ENCODE data around the gene RBKS.

The RBKS gene

DNA sequence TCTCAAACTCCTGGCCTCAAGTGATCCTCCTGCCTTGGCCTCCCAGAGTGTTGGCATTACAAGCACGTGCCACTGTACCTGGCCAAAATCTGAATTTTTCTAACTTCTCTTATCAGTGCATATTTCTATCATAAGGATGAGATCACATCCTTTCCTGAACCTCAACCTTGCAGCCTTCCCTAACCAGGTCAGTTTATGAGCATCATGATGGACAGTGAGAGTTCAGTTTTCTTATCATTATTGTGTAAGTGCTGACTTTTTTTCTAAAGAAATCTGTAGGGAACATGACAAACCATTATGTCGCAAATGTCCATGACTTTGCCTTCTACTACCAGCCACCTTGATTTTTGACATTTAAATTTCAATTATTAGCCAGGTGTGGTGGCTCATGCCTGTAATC is 87.1 kb downstream of the RBKS start:
- Histone ChIP-seq H3K9ac (ENCODE audit: low read length) (no peak overlapping the region), H3K36me3 (ENCODE audit: control insufficient read depth, insufficient read depth, low read length) (no peaks in the 10 kb centered on the region), H3K4me1 (ENCODE audit: control insufficient read depth, insufficient read depth, low read length) (peaks cover 12% of the 10 kb centered on the region), H3K9me3 (ENCODE audit: control insufficient read depth, low read length) (no peaks in the 10 kb centered on the region), H3K4me3 (ENCODE audit: low read length) (no peak overlapping the region), H3K27me3 (ENCODE audit: control insufficient read depth, insufficient read depth, low read length) (no peaks in the 10 kb centered on the region)

DNA sequence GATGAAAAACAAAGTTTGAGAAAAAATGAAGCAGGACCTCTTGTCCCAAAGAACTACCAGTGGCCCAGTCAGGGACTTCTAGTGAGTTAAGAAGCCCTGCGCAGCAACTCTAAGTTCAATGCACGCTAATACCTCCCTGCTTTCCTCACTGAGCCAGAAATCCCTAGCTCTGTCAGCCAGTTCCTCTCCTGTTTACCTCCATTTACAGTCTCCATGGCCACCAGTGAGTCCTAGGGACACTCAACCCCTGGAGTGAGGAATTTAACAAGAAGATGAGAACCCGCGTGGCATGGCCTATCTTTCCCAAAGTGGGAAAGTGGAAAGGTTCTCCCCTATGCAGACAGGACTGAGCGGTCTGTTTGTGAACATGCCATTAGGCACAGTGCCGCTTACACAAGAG is 87.6 kb downstream of the RBKS start:
- H3K36me3 ChIP-seq (ENCODE audit: control insufficient read depth, insufficient read depth, low read length) = no peaks in the 10 kb centered on the region
- no peak overlapping the region for H3K4me3 ChIP-seq (ENCODE audit: low read length)
- peaks cover 8% of the 10 kb centered on the region for H3K4me1 ChIP-seq (ENCODE audit: control insufficient read depth, insufficient read depth, low read length)
- H3K9me3 ChIP-seq (ENCODE audit: control insufficient read depth, low read length) = no peaks in the 10 kb centered on the region
- H3K27me3 ChIP-seq (ENCODE audit: control insufficient read depth, insufficient read depth, low read length) = no peaks in the 10 kb centered on the region
- no peak overlapping the region for H3K9ac ChIP-seq (ENCODE audit: low read length)

GRCh38 chr2:27800856-27801255 is 89.3 kb downstream of the RBKS start:
- Histone ChIP-seq H3K9ac (ENCODE audit: low read length) (no peak overlapping the region), H3K4me3 (ENCODE audit: low read length) (no peak overlapping the region), H3K4me1 (ENCODE audit: control insufficient read depth, insufficient read depth, low read length) (peaks cover under 1% of the 10 kb centered on the region), H3K27me3 (ENCODE audit: control insufficient read depth, insufficient read depth, low read length) (no peaks in the 10 kb centered on the region), H3K9me3 (ENCODE audit: control insufficient read depth, low read length) (no peaks in the 10 kb centered on the region), H3K36me3 (ENCODE audit: control insufficient read depth, insufficient read depth, low read length) (no peaks in the 10 kb centered on the region)

- Histone ChIP-seq H3K9me3 (ENCODE audit: control insufficient read depth, low read length) (no peaks in the 10 kb centered on the region), H3K9ac (ENCODE audit: low read length) (no peak overlapping the region), H3K4me1 (ENCODE audit: control insufficient read depth, insufficient read depth, low read length) (peaks cover 9% of the 10 kb centered on the region), H3K36me3 (ENCODE audit: control insufficient read depth, insufficient read depth, low read length) (no peaks in the 10 kb centered on the region), H3K27me3 (ENCODE audit: control insufficient read depth, insufficient read depth, low read length) (no peaks in the 10 kb centered on the region), H3K4me3 (ENCODE audit: low read length) (no peak overlapping the region)
Observed at GRCh38 chr2:27799646-27800010, 90.6 kb downstream of the RBKS start.

GRCh38 chr2:27798948-27799645 is 91.1 kb downstream of the RBKS start:
- H3K9ac ChIP-seq (ENCODE audit: low read length) = no peak overlapping the region
- no peaks in the 10 kb centered on the region for H3K36me3 ChIP-seq (ENCODE audit: control insufficient read depth, insufficient read depth, low read length)
- no peak overlapping the region for H3K4me3 ChIP-seq (ENCODE audit: low read length)
- H3K9me3 ChIP-seq (ENCODE audit: control insufficient read depth, low read length) = no peaks in the 10 kb centered on the region
- H3K4me1 ChIP-seq (ENCODE audit: control insufficient read depth, insufficient read depth, low read length) = peaks cover 9% of the 10 kb centered on the region
- H3K27me3 ChIP-seq (ENCODE audit: control insufficient read depth, insufficient read depth, low read length) = no peaks in the 10 kb centered on the region

- Histone ChIP-seq H3K9me3 (ENCODE audit: control insufficient read depth, low read length) (no peaks in the 10 kb centered on the region), H3K4me3 (ENCODE audit: low read length) (no peak overlapping the region), H3K4me1 (ENCODE audit: control insufficient read depth, insufficient read depth, low read length) (peaks cover 9% of the 10 kb centered on the region), H3K27me3 (ENCODE audit: control insufficient read depth, insufficient read depth, low read length) (no peaks in the 10 kb centered on the region), H3K9ac (ENCODE audit: low read length) (no peak overlapping the region), H3K36me3 (ENCODE audit: control insufficient read depth, insufficient read depth, low read length) (no peaks in the 10 kb centered on the region)
Observed at GRCh38 chr2:27798486-27798885, 91.7 kb downstream of the RBKS start.

DNA sequence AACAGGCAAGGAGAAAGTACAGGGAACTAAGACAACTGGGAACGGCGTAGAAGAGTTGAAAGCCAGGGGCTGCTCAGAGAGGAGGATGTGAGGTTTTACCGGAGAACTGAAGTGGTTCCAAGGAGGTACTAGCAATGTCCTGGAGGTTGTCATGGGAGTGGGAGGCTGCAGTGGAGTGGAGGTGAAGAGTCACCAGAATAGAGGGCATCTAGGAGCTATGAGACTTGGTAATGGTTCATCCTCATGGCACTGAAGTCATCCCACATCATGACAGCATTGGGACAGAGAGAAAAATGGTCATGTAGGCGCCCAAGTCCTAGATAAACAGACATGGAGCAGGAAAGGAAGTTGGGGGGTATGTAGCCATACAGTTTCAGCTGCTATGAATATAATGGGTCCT is 92.3 kb downstream of the RBKS start:
- no peak overlapping the region for H3K9ac ChIP-seq (ENCODE audit: low read length)
- peaks cover 15% of the 10 kb centered on the region for H3K4me1 ChIP-seq (ENCODE audit: control insufficient read depth, insufficient read depth, low read length)
- H3K36me3 ChIP-seq (ENCODE audit: control insufficient read depth, insufficient read depth, low read length) = no peaks in the 10 kb centered on the region
- H3K4me3 ChIP-seq (ENCODE audit: low read length) = no peak overlapping the region
- no peaks in the 10 kb centered on the region for H3K27me3 ChIP-seq (ENCODE audit: control insufficient read depth, insufficient read depth, low read length)
- no peaks in the 10 kb centered on the region for H3K9me3 ChIP-seq (ENCODE audit: control insufficient read depth, low read length)

GRCh38 chr2:27796791-27797765 is 93.1 kb downstream of the RBKS start:
- no peak overlapping the region for H3K4me3 ChIP-seq (ENCODE audit: low read length)

GRCh38 chr2:27795868-27796277 is 94.3 kb downstream of the RBKS start:
- Histone ChIP-seq H3K9ac (ENCODE audit: low read length) (no peak overlapping the region), H3K36me3 (ENCODE audit: control insufficient read depth, insufficient read depth, low read length) (no peaks in the 10 kb centered on the region), H3K27me3 (ENCODE audit: control insufficient read depth, insufficient read depth, low read length) (no peaks in the 10 kb centered on the region), H3K4me3 (ENCODE audit: low read length) (no peak overlapping the region), H3K9me3 (ENCODE audit: control insufficient read depth, low read length) (no peaks in the 10 kb centered on the region), H3K4me1 (ENCODE audit: control insufficient read depth, insufficient read depth, low read length) (peaks cover 20% of the 10 kb centered on the region)

More at GRCh38 chr2:27796791-27797765, 93.1 kb downstream of the RBKS start:
- H3K36me3 ChIP-seq (ENCODE audit: control insufficient read depth, insufficient read depth, low read length) = no peaks in the 10 kb centered on the region
- H3K27me3 ChIP-seq (ENCODE audit: control insufficient read depth, insufficient read depth, low read length) = no peaks in the 10 kb centered on the region
- no peak overlapping the region for H3K9ac ChIP-seq (ENCODE audit: low read length)
- H3K9me3 ChIP-seq (ENCODE audit: control insufficient read depth, low read length) = no peaks in the 10 kb centered on the region
- peaks cover 20% of the 10 kb centered on the region for H3K4me1 ChIP-seq (ENCODE audit: control insufficient read depth, insufficient read depth, low read length)

DNA sequence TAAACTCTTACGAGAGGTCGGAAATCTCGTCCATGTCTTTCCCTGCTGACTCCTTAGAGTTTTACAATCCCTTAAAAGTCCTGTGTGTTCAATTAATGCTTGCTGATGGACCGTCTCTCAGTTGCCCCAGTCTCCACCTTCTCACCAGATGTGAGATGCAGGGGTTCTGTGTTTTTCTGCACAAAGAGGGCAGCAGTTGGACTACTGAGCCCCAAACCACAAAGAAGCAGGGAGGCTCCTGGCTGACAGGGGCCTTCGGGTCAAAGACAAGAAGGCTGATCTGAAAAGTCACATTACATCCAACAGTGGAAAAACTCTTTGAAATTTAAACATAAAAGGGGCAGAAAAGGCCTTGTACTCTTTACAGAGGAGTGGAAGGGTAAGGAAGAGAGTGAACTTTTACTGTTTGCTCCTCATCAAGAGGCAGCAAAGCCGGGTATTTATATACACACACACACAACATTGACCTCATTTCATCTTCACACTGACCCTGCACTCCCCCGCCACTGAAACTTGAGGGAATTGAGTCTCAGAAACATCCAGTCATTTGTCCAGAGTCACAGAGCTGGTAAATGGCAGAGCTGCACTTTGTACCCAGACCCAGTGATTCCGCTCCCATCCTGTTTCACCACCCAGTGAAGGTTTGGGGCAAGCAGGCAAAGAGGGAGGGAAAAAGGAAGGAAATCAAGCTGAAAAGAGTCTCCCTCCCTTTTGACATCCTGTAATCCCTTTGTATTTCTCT is 94.9 kb downstream of the RBKS start:
- Histone ChIP-seq H3K27me3 (ENCODE audit: control insufficient read depth, insufficient read depth, low read length) (no peaks in the 10 kb centered on the region), H3K36me3 (ENCODE audit: control insufficient read depth, insufficient read depth, low read length) (no peaks in the 10 kb centered on the region), H3K9me3 (ENCODE audit: control insufficient read depth, low read length) (no peaks in the 10 kb centered on the region), H3K4me3 (ENCODE audit: low read length) (no peak overlapping the region), H3K4me1 (ENCODE audit: control insufficient read depth, insufficient read depth, low read length) (peaks cover 20% of the 10 kb centered on the region), H3K9ac (ENCODE audit: low read length) (no peak overlapping the region)

DNA sequence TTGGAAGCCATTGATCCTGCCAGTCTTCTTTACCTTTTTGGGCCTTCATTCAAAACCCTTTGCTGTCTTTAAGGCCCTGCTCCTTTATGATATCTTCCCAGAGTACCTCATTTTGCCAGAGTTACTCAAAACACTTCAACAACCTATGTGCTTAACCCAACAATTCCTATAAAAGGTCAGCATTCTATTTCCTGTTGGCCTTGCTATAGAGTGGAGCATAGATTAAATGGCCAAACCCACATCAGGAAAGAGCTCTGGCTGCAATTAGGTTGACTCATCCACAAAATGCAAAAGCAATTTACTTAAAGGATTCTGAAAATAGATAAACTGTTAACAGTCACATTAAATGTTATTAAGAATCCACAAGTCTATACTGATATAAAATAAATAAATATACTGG is 97.4 kb downstream of the RBKS start:
- H3K4me1 ChIP-seq (ENCODE audit: control insufficient read depth, insufficient read depth, low read length) = peaks cover 20% of the 10 kb centered on the region

GRCh38 chr2:27790796-27791195 is 99.4 kb downstream of the RBKS start:
- Histone ChIP-seq H3K4me1 (ENCODE audit: control insufficient read depth, insufficient read depth, low read length) (peaks cover 20% of the 10 kb centered on the region), H3K36me3 (ENCODE audit: control insufficient read depth, insufficient read depth, low read length) (no peaks in the 10 kb centered on the region), H3K27me3 (ENCODE audit: control insufficient read depth, insufficient read depth, low read length) (no peaks in the 10 kb centered on the region), H3K9ac (ENCODE audit: low read length) (no peak overlapping the region), H3K9me3 (ENCODE audit: control insufficient read depth, low read length) (no peaks in the 10 kb centered on the region), H3K4me3 (ENCODE audit: low read length) (no peak overlapping the region)

More for the DNA sequence above, 97.4 kb downstream of the RBKS start:
- H3K27me3 ChIP-seq (ENCODE audit: control insufficient read depth, insufficient read depth, low read length) = no peaks in the 10 kb centered on the region
- H3K36me3 ChIP-seq (ENCODE audit: control insufficient read depth, insufficient read depth, low read length) = no peaks in the 10 kb centered on the region
- no peak overlapping the region for H3K9ac ChIP-seq (ENCODE audit: low read length)
- H3K4me3 ChIP-seq (ENCODE audit: low read length) = no peak overlapping the region
- H3K9me3 ChIP-seq (ENCODE audit: control insufficient read depth, low read length) = no peaks in the 10 kb centered on the region

All from mucosa of stomach (tissue), 1 donor.